ENCODE data around the gene NME9. TPM values are rescaled to one million over a fixed set of nuclear protein-coding genes. Genes with fewer than 3 reads are reported as not detected.

The NME9 gene
- total RNA-seq, 1 donor from 2014 or later = not detected

DNA sequence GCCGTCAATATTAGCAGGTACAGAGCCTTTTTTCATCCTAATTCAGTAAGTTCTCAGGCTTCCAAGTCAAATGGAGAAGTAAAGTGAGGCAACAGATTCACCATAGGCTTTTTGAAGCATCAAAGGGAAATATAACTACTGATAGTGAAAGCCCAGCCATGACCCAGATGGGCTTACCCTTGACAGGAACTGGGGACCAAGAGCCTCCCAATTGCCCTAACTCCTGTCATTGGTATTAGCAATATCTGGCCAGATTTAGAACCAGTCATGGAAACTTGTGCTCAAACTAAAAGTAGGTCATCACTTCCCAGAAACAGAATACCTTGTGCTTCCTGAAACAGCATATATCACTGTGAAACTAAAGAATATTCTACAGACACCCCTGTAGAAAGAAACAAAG is 33.0 kb downstream of the NME9 start:
- Mint-ChIP-seq H3K36me3 (ENCODE audit: low read depth) (peaks cover 39% of the 10 kb centered on the region), H3K4me1 (ENCODE audit: low read depth) (peaks cover 3% of the 10 kb centered on the region), H3K27me3 (ENCODE audit: low read depth) (no peaks in the 10 kb centered on the region), H3K27ac (ENCODE audit: unreplicated experiment) (no peak overlapping the region), H3K9me3 (ENCODE audit: low read depth) (no peaks in the 10 kb centered on the region), H3K4me3 (ENCODE audit: unreplicated experiment) (no peak overlapping the region)
- TF ChIP-seq, protein P1, sequence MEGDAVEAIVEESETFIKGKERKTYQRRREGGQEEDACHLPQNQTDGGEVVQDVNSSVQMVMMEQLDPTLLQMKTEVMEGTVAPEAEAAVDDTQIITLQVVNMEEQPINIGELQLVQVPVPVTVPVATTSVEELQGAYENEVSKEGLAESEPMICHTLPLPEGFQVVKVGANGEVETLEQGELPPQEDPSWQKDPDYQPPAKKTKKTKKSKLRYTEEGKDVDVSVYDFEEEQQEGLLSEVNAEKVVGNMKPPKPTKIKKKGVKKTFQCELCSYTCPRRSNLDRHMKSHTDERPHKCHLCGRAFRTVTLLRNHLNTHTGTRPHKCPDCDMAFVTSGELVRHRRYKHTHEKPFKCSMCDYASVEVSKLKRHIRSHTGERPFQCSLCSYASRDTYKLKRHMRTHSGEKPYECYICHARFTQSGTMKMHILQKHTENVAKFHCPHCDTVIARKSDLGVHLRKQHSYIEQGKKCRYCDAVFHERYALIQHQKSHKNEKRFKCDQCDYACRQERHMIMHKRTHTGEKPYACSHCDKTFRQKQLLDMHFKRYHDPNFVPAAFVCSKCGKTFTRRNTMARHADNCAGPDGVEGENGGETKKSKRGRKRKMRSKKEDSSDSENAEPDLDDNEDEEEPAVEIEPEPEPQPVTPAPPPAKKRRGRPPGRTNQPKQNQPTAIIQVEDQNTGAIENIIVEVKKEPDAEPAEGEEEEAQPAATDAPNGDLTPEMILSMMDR (IDR thresholded peaks at IDR 0.05) = no peak
- no peak for DNase-seq (ENCODE audit: low spot score)

GRCh38 chr3:138289701-138290100 is 40.0 kb downstream of the NME9 start:
- DNase-seq (ENCODE audit: low spot score) = no peak
- H3K36me3 Mint-ChIP-seq (ENCODE audit: low read depth) = peaks cover 39% of the 10 kb centered on the region
- TF ChIP-seq, protein P1 (IDR thresholded peaks at IDR 0.05) = no peak
- H3K4me1 Mint-ChIP-seq (ENCODE audit: low read depth) = no peaks in the 10 kb centered on the region
- H3K9me3 Mint-ChIP-seq (ENCODE audit: low read depth) = no peaks in the 10 kb centered on the region
- H3K27me3 Mint-ChIP-seq (ENCODE audit: low read depth) = no peaks in the 10 kb centered on the region
- no peak overlapping the region for H3K4me3 Mint-ChIP-seq (ENCODE audit: unreplicated experiment)
- H3K27ac Mint-ChIP-seq (ENCODE audit: unreplicated experiment) = peak overlapping the region; percentile 18

GRCh38 chr3:138289260-138289659 is 40.4 kb downstream of the NME9 start:
- TF ChIP-seq, protein P1 (IDR thresholded peaks at IDR 0.05) = no peak
- Mint-ChIP-seq H3K27me3 (ENCODE audit: low read depth) (no peaks in the 10 kb centered on the region), H3K27ac (ENCODE audit: unreplicated experiment) (no peak overlapping the region), H3K9me3 (ENCODE audit: low read depth) (no peaks in the 10 kb centered on the region), H3K4me3 (ENCODE audit: unreplicated experiment) (no peak overlapping the region), H3K36me3 (ENCODE audit: low read depth) (peaks cover 39% of the 10 kb centered on the region), H3K4me1 (ENCODE audit: low read depth) (no peaks in the 10 kb centered on the region)
- no peak for DNase-seq (ENCODE audit: low spot score)

GRCh38 chr3:138284957-138285477 is 44.6 kb downstream of the NME9 start:
- Mint-ChIP-seq H3K9me3 (ENCODE audit: low read depth) (no peaks in the 10 kb centered on the region), H3K4me1 (ENCODE audit: low read depth) (no peaks in the 10 kb centered on the region), H3K27ac (ENCODE audit: unreplicated experiment) (no peak overlapping the region), H3K27me3 (ENCODE audit: low read depth) (no peaks in the 10 kb centered on the region), H3K4me3 (ENCODE audit: unreplicated experiment) (no peak overlapping the region), H3K36me3 (ENCODE audit: low read depth) (peaks cover 20% of the 10 kb centered on the region)
- DNase-seq (ENCODE audit: low spot score) = no peak
- TF ChIP-seq, protein P1 (IDR thresholded peaks at IDR 0.05) = peak; percentile 21

GRCh38 chr3:138284079-138284478 is 45.6 kb downstream of the NME9 start:
- Mint-ChIP-seq H3K4me1 (ENCODE audit: low read depth) (no peaks in the 10 kb centered on the region), H3K27ac (ENCODE audit: unreplicated experiment) (no peak overlapping the region), H3K4me3 (ENCODE audit: unreplicated experiment) (no peak overlapping the region), H3K27me3 (ENCODE audit: low read depth) (no peaks in the 10 kb centered on the region), H3K9me3 (ENCODE audit: low read depth) (no peaks in the 10 kb centered on the region), H3K36me3 (ENCODE audit: low read depth) (peaks cover 15% of the 10 kb centered on the region)
- TF ChIP-seq, protein P1 (IDR thresholded peaks at IDR 0.05) = no peak
- DNase-seq (ENCODE audit: low spot score) = no peak
